GM18909 (cell line): ENCODE data around the gene BBS1.
A peak's percentile ranks its signal among the peaks of the same experiment; 100 is the strongest.

ENCODE experiments used
- ATAC-seq: cut with Tn5 transposase; IDR thresholded peaks from one replicate; pipeline ENCODE4 v1.9.1; 2021; ENCODE audit warnings: mild to moderate bottlenecking; ENCODE audit not compliant: unreplicated experiment, poor library complexity

BBS1 gene

GRCh38 chr11:66476841-66477251, 33.6 kb upstream of the BBS1 start:
- no peak for ATAC-seq

DNA sequence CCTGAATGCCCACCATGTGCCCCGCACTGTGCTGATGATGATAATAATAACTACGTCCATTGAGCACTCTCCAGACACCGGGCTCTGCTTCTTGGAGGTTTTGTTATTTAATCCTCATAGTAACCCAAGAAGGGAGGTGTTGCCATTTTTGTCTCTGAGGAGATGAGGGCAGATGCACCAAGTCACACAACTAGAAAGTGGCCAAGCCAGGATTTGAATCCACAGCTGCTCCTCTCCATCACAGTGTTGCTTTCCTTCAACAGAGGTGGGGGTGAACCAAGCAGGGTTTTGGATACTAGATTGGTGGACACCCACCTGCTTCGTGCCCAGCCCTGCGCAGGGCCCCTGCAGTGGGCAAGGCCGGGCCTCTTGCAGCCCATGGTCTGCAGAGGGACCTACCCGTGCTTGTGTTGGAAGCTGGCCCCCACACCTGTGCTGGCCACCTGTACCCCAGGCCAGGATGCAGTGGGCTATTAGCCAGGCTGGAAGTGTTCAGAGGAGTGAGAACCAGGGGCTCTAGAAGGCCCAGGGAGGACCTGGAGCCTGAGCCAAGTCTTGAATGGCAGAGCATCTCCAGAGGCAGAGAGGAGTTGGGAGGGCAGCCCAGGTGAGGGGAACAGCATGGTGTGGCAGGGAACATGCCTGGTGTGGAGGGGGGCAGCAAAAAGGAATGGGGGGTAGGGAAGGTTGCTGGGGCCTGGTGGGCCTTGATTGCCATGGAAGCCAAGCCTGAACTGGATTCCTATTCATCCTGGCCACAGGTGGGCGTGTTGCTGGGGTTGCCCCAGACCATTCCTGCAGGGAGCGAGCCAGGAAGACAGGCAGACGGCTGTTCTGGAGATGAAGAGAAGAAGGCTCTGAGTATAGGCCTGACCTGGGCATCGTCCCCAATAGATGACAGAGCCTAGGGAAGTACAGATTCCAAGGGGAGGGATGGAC, 32.9 kb upstream of the BBS1 start:
- no peak for ATAC-seq

DNA sequence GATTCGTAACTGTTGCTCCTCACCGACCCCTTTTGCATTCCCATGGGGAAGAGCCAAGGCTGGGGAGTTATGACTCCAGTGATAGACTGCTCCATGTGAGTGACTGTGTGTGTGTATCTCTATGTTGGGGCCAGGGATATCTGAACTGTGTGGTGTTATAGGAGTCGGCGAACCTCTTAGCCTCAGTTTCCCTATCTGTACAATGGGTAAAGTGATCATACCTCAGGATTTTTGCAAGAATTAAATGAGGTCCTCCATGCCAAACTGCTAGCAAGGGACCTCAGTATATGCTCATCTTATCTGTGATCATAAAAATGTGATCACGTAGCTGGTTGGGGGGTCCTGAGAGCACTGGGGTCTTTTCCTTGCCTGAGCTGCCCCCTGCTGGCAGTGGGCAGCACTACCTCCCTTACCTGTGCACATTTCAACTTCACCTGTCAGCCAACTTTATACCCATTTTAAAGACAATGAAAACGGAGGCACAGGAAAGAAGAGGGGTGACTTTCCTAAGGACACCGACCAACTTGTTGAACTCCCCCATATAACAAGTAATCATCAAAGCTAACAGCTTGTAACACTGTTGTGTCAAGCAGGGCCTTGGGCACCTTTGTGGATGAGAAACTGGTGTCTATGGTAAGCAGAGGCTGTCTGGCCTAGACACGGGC, 31.6 kb upstream of the BBS1 start:
- no peak for ATAC-seq

GRCh38 chr11:66479394-66480116, 30.9 kb upstream of the BBS1 start:
- no peak for ATAC-seq

GRCh38 chr11:66480117-66480938, 30.1 kb upstream of the BBS1 start, which contains the start of gene DPP3:
DPP3 (plus strand) TSS chr11:66480434; CDS start chr11:66482201, 1,767 bp downstream.
- peak; percentile 87 for ATAC-seq

DNA sequence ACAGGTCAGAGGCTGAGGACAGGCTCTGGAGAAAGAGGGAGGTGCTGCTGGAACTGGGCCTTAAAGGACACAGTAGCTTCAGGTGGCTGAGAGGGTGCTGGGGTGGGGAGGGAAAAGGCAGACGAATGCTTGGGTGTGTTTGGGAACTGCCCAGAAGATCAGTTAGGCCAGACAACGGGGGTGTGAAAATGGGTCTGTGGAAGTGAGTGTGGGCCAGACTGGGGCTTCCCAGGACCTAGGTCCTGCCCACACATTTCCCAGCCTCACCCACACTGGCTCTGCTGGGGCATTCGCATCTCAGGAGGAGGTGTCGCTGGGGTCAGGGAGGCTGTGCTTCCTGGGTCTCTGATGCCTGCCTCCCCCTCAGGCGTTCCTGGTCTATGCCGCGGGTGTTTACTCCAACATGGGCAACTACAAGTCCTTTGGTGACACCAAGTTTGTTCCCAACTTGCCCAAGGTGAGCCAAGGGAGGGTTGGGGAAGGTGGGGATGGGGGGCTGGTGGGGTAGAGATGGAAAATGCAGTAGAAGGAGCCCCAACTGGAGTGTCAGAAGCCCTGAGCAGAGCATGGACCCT, 25.5 kb upstream of the BBS1 start:
- ATAC-seq, result no peak

- no peak for ATAC-seq
Observed at GRCh38 chr11:66488957-66489356, 21.5 kb upstream of the BBS1 start.

DNA sequence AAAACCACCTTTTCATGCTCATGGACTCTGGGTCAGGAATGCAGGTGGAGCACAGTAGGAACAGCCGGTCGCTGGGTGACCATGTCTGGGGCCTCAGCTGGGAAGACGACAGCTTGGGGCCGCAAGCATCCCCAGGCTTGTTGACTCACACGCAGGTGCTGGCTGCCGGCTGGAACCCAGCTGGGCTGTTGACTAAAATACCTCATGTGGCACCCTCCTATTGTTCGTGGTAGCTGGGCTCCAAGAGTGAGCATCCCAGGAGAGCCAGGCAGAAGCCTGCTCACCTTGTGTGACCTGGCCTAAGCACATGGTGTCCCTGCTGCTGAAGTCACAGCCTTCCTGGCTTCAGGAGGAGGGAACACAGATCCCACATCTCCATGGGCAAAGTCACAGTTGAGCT, 20.8 kb upstream of the BBS1 start:
- ATAC-seq, result no peak

DNA sequence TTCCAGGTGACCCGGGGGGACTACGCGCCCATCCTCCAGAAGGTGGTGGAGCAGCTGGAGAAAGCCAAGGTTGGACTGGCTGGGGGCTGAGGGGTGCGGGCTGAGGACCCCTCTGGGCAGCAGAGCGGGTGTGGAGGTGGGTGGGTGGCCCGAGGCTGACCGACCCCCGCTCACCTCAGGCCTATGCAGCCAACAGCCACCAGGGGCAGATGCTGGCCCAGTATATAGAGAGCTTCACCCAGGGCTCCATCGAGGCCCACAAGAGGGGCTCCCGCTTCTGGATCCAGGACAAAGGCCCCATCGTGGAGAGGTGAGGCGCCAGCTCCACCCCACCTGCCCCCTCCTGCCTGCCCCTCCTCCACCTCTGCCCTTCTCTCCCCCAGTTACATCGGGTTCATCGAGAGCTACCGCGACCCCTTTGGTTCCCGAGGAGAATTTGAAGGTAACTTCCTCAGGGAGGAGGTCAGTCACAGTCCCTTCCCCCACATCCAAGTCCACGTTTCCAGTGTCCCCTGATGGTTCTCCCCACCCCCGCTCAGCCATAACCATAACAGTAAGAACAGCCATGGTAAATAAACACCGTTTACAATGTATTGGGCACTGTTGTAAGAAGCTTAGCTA, 19.0 kb upstream of the BBS1 start:
- no peak for ATAC-seq

DNA sequence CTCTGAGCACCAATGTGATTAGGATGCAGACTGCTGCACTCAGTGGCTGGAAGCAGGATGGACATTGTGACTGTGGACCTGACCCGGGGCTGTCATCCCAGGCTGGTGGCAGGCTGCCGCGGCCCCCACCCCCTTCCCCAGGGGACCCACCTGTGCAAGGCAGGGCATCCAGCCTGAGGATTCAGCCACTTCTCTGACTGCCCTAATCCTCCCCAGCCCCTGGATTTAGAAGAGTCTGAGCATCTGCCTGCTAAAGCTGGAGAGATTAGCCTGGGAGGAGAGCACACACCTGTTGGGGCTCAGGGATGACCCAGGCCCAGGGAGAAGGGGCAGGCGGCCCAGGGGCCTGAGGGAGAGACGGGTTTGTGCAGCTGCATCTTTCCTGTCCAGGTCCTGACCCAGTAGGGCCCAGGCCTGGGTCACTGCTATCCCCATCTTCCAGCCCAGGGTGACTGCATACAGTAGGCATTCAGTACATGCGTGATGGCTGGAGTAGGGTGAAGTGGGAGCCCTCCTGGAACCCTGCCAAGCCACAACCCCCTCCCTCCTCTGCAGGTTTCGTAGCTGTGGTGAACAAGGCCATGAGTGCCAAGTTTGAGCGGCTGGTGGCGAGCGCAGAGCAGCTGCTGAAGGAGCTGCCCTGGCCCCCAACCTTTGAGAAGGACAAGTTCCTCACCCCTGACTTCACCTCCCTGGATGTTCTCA, 18.1 kb upstream of the BBS1 start:
- ATAC-seq, result no peak

GRCh38 chr11:66493130-66493529, 17.3 kb upstream of the BBS1 start:
- ATAC-seq, result no peak

GRCh38 chr11:66494458-66494857, 16.0 kb upstream of the BBS1 start:
- no peak for ATAC-seq

DNA sequence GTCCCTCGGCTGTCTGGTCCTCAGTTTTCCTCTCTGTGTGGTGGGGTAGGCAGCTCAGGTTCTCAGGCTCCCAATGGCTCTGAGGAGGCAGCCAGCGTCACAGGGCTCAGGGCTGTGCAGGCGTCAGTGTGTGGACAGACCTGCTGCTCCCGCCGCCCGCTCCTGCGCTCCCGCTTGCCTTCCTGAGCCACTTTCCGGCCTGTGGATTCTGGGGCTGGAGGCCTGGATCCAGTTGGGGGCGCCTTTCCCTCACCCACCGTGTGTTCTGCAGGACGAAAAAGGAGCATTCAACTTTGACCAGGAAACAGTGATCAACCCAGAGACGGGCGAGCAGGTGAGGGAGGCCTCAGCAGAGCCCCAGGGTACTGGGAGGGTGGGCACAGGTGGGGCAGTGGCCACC, 15.5 kb upstream of the BBS1 start:
- no peak for ATAC-seq

- ATAC-seq, result no peak
Observed at GRCh38 chr11:66495401-66495854, 15.0 kb upstream of the BBS1 start.

GRCh38 chr11:66497206-66497605, 13.2 kb upstream of the BBS1 start:
- no peak for ATAC-seq

- no peak for ATAC-seq
Observed at GRCh38 chr11:66498506-66498905, 11.9 kb upstream of the BBS1 start.

DNA sequence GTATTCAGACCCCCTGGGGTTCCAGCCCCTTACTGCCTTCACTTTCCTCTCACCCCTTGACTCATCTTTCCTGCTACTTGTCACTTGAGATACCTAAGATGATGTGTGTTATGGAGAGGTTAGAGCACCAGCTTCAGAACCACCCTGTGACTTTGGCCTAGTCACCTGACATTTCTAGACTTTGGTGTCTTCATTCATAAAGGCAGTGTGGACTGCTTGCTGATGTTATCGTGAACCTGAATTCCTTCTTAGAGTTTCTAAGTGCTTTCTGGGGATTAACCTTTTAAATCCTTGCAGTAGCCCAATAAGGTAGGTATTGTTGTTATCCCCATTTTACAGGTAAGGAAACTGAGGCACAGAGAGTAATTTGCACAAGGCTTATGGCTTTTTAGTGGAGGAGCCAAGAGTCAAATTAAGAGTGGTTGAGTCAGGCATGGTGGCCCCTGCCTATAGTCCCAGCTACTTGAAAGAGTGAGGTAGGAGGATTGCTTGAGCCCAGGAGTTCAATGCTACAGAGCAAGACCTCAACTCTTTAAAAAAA, 5.1 kb upstream of the BBS1 start:
- no peak for ATAC-seq

DNA sequence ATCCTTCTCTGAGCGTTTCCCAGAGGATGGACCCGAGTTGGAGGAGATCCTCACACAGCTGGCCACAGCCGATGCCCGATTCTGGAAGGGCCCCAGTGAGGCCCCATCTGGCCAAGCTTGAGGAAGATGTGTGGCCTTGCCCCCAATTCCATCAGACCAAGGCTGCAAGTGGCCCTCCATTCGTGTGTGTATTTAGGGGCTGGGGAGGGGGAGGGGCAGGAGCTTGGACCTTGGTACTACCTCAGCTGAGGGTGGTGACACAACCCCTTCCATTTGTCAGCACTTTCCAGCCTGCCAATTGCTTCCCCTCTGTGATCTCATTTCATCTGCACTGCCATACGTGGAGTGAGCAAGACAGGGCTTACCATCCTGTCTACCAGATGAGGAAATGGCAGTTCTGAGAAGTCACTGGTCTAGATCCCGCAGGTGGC, 1.3 kb upstream of the BBS1 start:
- no peak for ATAC-seq
